ENCODE data around the gene TGFB1. TPM values are rescaled to one million over a fixed set of nuclear protein-coding genes. Genes with fewer than 3 reads are reported as not detected.

TGFB1 gene
- total and polyA plus RNA-seq, 9 of the 15 experiments (the other 6 are each of a cell fraction or from before 2014, with no cell fraction given) = 0.24 to 159 (median 17.2) TPM

DNA sequence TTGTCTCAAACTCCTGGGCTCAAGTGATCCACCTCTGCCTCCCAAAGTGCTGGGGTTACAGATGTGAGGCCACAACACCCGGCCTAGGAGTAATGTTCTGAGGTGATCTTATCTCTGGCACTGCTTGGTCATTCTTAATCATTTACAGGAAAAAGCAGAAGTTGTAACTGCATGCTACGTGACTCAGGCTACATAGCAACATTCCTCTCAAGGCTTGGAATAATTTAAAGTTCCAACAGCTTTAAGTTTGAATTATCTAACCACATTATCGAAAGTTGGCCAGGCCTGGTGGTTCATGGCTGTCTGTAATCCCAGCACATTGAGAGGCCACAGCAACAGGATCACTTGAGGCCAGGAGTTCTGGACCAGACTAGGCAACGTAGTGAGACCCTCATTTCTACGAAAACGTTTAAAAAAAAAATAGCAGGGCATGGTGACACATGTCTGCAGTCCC lies 14.2 kb upstream of the TGFB1 start (continued):
- TF ChIP-seq DPF2 (IDR thresholded peaks at IDR 0.05) = peak; percentile 94
- TF ChIP-seq, protein P1, sequence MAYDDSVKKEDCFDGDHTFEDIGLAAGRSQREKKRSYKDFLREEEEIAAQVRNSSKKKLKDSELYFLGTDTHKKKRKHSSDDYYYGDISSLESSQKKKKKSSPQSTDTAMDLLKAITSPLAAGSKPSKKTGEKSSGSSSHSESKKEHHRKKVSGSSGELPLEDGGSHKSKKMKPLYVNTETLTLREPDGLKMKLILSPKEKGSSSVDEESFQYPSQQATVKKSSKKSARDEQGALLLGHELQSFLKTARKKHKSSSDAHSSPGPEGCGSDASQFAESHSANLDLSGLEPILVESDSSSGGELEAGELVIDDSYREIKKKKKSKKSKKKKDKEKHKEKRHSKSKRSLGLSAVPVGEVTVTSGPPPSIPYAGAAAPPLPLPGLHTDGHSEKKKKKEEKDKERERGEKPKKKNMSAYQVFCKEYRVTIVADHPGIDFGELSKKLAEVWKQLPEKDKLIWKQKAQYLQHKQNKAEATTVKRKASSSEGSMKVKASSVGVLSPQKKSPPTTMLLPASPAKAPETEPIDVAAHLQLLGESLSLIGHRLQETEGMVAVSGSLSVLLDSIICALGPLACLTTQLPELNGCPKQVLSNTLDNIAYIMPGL (CRISPR knock-in tag; IDR thresholded peaks at IDR 0.05) = no peak
- no peak for TF ChIP-seq ZBTB8A (IDR thresholded peaks at IDR 0.05; ENCODE audit: partially characterized antibody)
- no peak for TF ChIP-seq ZNF696 (CRISPR knock-in tag; conservative IDR thresholded peaks at IDR 0.05)
- no peak for TF ChIP-seq TCF7 (IDR thresholded peaks at IDR 0.05; ENCODE audit: borderline replicate concordance)
- no peak for TF ChIP-seq ETS2 (tag; IDR thresholded peaks at IDR 0.05; ENCODE audit: borderline replicate concordance, poor library complexity, severe bottlenecking)
- TF ChIP-seq TAF9B (IDR thresholded peaks at IDR 0.05; ENCODE audit: partially characterized antibody) = no peak
- peak; percentile 86 for TF ChIP-seq L3MBTL2 (IDR thresholded peaks at IDR 0.05)
- no peak for TF ChIP-seq PTTG1 (tag; IDR thresholded peaks at IDR 0.05; ENCODE audit: low read depth)
- TF ChIP-seq CCAR2 (IDR thresholded peaks at IDR 0.05; ENCODE audit: low read depth, low read length) = no peak
- TF ChIP-seq TRIM28 (IDR thresholded peaks at IDR 0.05) = no peak
- TF ChIP-seq SNIP1 (IDR thresholded peaks at IDR 0.05; ENCODE audit: low read depth) = no peak
- TF ChIP-seq TEAD4 (IDR thresholded peaks at IDR 0.05; ENCODE audit: low read length) = peak; percentile 82
- TF ChIP-seq TEAD4 (CRISPR knock-in tag; IDR thresholded peaks at IDR 0.05; ENCODE audit: borderline replicate concordance) = no peak
- no peak for TF ChIP-seq ZNF282 (CRISPR knock-in tag; IDR thresholded peaks at IDR 0.05)
- no peak for TF ChIP-seq FOXK1 (CRISPR knock-in tag; IDR thresholded peaks at IDR 0.05; ENCODE audit: borderline replicate concordance)
- no peak for TF ChIP-seq BRD4 (IDR thresholded peaks at IDR 0.05)
- no peak; the same call in 1 of the 2 replicates for TF ChIP-seq TOE1 (IDR thresholded peaks at IDR 0.05; ENCODE audit: borderline replicate concordance)
- no peak for TF ChIP-seq TOE1 (CRISPR knock-in tag; IDR thresholded peaks at IDR 0.05; ENCODE audit: borderline replicate concordance, low read depth)
- TF ChIP-seq MAFG (tag; conservative IDR thresholded peaks at IDR 0.05) = peak; percentile 79
- TF ChIP-seq, protein P2, sequence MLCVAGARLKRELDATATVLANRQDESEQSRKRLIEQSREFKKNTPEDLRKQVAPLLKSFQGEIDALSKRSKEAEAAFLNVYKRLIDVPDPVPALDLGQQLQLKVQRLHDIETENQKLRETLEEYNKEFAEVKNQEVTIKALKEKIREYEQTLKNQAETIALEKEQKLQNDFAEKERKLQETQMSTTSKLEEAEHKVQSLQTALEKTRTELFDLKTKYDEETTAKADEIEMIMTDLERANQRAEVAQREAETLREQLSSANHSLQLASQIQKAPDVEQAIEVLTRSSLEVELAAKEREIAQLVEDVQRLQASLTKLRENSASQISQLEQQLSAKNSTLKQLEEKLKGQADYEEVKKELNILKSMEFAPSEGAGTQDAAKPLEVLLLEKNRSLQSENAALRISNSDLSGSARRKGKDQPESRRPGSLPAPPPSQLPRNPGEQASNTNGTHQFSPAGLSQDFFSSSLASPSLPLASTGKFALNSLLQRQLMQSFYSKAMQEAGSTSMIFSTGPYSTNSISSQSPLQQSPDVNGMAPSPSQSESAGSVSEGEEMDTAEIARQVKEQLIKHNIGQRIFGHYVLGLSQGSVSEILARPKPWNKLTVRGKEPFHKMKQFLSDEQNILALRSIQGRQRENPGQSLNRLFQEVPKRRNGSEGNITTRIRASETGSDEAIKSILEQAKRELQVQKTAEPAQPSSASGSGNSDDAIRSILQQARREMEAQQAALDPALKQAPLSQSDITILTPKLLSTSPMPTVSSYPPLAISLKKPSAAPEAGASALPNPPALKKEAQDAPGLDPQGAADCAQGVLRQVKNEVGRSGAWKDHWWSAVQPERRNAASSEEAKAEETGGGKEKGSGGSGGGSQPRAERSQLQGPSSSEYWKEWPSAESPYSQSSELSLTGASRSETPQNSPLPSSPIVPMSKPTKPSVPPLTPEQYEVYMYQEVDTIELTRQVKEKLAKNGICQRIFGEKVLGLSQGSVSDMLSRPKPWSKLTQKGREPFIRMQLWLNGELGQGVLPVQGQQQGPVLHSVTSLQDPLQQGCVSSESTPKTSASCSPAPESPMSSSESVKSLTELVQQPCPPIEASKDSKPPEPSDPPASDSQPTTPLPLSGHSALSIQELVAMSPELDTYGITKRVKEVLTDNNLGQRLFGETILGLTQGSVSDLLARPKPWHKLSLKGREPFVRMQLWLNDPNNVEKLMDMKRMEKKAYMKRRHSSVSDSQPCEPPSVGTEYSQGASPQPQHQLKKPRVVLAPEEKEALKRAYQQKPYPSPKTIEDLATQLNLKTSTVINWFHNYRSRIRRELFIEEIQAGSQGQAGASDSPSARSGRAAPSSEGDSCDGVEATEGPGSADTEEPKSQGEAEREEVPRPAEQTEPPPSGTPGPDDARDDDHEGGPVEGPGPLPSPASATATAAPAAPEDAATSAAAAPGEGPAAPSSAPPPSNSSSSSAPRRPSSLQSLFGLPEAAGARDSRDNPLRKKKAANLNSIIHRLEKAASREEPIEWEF (CRISPR knock-in tag; IDR thresholded peaks at IDR 0.05) = no peak
- no peak for TF ChIP-seq PYGO2 (tag; IDR thresholded peaks at IDR 0.05)
- TF ChIP-seq, protein P3, sequence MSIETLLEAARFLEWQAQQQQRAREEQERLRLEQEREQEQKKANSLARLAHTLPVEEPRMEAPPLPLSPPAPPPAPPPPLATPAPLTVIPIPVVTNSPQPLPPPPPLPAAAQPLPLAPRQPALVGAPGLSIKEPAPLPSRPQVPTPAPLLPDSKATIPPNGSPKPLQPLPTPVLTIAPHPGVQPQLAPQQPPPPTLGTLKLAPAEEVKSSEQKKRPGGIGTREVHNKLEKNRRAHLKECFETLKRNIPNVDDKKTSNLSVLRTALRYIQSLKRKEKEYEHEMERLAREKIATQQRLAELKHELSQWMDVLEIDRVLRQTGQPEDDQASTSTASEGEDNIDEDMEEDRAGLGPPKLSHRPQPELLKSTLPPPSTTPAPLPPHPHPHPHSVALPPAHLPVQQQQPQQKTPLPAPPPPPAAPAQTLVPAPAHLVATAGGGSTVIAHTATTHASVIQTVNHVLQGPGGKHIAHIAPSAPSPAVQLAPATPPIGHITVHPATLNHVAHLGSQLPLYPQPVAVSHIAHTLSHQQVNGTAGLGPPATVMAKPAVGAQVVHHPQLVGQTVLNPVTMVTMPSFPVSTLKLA (conservative IDR thresholded peaks at IDR 0.05) = peak in 1 of 2 experiments; percentile 69; a peak in 3 of 4 replicates
